ENCODE data around the gene PPP1R26.

DNA sequence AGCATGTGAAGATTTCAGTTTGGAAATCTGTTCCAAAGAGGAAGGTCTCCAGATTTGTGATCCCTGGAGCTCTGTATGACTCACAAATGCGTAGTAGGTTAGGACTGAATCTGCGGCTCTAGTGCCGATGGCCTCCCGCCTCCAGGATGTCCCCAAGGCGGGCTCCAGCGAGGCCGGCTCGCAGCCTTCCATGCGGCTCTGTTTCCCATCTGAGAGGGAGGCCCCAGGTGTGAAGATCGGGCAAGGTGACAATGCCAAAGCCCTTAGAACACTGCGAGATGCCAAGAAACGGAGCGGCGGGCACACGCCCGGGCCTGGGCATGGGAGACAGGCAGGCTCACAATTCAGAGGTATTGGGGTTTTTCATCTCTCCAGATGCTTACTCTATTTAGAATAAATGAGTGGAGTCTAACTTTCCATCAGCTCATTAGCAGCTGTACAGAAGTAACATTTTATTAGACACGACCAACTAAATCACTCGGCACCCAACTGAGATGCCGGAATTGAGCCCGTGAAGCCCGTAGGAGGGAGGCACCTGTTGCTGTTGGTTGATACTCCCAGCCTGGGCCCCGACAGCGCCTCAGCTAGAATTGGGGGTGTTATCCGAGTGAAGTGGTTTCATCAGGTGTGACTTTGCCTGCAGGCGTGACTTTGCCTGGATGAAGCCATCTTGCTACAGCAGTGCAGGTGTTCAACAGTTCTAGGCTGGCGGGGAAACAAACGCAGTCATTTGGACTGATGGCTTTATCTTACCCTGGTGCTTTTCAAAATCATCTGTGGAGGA, 13.5 kb downstream of the PPP1R26 start:
- TF ChIP-seq, protein P1, sequence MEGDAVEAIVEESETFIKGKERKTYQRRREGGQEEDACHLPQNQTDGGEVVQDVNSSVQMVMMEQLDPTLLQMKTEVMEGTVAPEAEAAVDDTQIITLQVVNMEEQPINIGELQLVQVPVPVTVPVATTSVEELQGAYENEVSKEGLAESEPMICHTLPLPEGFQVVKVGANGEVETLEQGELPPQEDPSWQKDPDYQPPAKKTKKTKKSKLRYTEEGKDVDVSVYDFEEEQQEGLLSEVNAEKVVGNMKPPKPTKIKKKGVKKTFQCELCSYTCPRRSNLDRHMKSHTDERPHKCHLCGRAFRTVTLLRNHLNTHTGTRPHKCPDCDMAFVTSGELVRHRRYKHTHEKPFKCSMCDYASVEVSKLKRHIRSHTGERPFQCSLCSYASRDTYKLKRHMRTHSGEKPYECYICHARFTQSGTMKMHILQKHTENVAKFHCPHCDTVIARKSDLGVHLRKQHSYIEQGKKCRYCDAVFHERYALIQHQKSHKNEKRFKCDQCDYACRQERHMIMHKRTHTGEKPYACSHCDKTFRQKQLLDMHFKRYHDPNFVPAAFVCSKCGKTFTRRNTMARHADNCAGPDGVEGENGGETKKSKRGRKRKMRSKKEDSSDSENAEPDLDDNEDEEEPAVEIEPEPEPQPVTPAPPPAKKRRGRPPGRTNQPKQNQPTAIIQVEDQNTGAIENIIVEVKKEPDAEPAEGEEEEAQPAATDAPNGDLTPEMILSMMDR (IDR thresholded peaks at IDR 0.05; ENCODE audit: low read depth, low read length) = no peak
- TF ChIP-seq POLR2A (IDR thresholded peaks at IDR 0.05; ENCODE audit: extremely low read depth, insufficient read length) = no peak
- TF ChIP-seq, protein P2, sequence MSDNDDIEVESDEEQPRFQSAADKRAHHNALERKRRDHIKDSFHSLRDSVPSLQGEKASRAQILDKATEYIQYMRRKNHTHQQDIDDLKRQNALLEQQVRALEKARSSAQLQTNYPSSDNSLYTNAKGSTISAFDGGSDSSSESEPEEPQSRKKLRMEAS (IDR thresholded peaks at IDR 0.05; ENCODE audit: low read depth, low read length) = no peak

All from NB4 (cell line).